ENCODE data around the gene TMEM63A.
"Not testable (repeated sequence)": the region's sequence is repeated elsewhere in the genome, so short reads cannot be mapped to it uniquely, and the experiment has no call there.

TMEM63A gene

DNA sequence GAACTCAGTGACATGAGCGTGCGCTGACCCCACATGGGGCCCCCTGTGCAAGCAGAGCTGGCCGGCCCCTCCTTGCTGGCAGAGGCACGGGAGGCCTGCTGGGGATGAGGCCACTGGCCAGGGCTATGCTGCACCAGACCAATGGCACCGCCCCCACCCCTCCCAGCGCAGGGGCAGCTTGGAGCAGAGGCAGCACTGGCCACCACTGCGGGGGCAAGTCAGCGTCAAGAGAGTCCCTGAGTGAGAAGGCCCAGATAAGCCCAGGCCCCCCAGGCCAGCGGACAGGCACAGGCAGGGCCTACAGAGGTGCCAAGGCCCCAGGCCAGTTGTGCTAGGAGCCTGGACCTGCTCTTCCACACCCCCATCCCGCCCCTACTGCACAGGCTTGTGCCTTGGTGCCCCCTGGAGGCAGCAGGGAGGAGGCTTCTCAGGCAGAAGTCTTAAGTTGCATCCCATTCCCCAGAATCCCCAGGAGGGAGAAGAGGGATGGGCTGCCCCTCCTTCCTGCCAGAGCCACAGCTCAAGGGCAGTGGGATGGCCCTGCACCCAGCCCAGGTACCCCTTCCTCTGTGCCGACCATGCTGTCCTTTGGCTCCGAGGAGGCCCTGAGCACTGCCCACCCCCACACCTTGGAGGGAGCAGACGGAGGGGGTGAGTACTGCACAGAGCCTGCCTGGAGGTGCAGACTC is 36.5 kb downstream of the TMEM63A start:
- DNase-seq (ENCODE audit: low spot score), result peak; percentile 74

DNA sequence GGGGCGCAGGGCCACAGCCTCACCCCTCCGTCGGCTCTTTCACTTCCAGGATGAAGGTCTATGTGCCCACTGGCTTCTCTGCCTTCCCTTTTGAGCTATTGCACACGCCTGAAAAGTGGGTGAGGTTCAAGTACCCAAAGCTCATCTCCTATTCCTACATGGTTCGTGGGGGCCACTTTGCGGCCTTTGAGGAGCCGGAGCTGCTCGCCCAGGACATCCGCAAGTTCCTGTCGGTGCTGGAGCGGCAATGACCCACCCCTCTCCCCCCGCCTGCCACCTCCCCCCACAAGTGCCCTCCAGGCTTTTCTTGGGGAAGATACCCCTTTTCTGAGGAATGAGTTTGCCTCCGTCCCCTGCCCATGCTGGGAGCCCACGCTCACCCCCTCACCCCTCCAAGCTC is 37.1 kb downstream of the TMEM63A start:
- no peak for DNase-seq (ENCODE audit: low spot score)

DNA sequence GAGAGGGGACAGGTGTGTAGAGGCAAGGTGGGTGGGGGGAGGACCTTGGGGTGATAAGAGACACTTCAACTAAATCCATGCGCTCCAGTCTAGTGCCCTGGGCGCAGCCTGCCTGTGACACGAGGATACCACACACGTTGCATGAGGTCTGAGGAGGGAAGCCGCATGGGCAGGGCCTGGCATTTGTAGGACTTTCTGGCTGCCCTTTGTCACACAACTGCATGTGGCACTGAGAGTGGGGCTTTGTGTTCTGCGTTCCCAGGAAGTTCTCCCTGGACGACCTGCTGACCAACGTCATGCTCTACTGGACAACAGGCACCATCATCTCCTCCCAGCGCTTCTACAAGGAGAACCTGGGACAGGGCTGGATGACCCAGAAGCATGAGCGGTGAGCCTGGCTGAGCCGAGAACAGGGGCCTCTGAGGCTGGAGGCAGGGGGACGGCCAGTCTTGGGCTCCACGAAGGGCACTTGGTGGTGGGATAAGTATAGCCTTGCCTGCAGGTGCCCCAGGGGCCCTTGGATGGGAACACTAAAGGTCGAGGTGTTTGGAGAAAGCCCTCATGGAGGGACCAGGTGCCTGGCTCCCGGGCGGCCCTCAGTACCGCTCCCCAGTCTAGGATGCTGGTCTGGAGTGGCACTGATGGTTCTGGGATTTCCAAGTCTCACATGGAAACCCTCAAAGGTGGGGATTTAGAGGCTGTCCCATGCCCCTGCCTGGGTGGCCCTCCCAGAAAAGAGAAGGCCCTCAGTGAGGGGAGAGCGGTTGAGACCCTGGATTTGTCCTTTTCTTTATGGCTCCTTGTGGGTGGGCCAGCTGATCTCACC is 37.7 kb downstream of the TMEM63A start:
- DNase-seq (ENCODE audit: low spot score), result peak; percentile 43

DNA sequence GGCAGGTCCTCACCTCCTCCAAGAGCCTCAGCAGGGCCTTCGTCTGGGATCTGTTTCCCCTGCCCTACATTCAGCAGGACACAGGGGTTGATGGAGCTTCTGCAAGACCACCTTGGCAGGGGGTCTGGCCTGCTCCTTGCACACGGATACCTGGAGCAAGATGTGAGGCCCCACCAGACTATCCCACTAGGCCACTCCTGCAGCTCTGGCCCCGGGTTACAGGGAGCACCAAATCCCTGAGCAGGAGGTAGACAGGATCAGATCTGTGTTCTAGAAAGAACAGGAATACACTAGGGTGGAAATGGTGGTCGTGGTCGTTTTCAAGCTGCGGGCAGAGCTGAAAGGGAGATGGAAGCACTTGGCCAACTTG is 38.8 kb downstream of the TMEM63A start:
- no peak for DNase-seq (ENCODE audit: low spot score)

DNA sequence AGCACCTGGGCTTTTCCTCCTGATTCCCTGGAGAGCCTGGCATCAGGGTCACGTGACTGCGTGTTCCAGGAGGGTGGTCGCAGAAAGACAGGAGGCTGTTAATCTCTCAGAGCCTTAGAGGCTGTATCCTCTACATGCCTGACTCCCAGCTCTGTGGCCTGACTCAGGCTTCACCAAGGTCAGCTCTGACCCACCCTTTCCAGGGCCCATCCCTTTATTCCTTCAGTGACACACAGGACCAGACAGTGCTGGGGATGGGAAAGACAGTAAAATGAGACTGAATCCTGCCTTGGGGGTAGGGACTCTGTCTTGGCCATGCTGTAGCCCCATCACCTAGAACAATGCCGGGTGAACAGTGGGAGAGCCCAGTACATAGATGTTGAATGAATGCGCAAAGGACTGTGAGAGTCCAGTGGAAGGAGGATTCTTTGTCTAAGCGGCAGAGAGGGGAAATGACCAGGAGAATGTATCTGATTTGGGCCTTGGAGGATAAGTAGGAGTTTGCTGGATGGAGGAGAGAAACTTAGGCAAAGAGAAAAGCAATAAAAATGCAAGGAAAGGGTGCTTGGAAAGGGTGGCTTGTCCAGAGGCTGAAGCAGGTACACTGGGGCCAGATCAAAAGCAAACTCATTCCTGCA is 39.3 kb downstream of the TMEM63A start:
- DNase-seq (ENCODE audit: low spot score), result no peak

DNA sequence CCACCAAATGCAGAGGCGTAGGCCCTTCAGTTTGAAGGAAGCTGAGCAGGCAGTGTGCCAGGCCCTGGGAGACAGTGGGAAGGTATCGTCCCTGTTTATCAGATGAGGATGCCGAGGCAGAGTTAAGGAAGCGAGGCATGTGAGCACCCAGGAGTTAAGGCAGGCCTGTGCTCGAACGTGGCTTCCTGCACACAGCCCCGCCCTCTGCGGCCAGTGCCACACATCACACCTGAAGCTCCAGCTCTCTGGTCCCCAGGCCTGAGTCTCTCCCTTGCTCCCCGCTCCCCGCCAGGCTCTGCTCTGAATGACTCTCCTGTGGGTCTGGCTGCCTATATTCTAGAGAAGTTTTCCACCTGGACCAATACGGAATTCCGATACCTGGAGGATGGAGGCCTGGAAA is 40.1 kb downstream of the TMEM63A start:
- no peak for DNase-seq (ENCODE audit: low spot score)

DNA sequence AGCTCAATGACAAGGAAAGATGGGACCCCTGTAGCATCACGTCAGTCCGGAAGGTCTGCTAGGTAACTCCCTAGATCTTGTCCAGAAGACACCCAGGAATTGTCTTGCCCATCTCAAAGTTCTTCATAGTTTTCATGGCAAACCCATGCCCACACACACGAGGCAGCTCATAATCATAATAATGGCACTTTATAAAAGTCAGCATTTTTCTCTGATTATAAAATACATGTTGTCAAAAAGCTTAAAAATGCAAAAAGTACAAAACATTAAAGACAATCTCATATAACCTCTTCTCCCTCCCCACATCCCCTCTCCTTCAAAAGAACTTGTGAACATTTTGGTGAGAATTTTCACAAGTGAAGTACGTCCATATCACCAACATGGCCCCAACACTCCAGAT is 41.5 kb downstream of the TMEM63A start:
- DNase-seq (ENCODE audit: low spot score), result no peak

DNA sequence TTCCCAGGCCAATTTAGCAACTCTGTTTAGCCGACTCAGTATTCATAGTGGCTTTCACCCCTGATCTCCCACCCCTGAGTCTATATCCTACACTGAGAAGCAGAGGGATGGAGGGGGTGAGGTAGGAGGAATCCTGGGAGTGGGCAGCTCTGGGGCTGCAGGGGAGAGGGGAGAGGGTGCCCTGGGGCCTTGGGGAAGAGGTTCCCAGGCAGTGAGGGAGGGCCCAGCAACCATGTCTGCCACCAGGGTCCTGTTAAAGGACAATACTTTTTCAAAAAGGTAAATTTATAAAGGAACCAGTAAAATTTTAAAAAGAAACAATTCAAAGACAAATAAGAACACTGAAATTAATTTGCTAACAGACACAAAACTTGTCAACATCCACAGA is 42.0 kb downstream of the TMEM63A start:
- no peak for DNase-seq (ENCODE audit: low spot score)

DNA sequence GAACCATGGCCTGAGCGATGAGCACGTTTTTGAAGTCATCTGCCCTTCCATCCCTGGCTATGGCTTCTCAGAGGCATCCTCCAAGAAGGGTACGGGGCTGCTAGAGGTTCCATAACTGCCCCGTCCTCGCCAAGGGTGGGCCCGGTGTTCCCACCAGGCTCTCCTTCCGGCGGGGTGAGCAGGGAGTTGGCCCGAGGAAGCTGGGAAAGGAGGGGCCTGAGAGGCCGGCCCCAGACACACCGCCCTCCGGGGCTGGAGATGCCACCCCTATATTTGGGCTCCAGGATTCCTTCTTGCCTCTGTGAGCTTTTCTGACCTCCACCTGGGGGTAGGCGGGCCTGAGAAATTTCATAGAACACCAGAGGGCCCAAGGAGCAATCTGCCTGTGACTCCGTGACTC is 43.4 kb downstream of the TMEM63A start:
- DNase-seq (ENCODE audit: low spot score), result no peak

DNA sequence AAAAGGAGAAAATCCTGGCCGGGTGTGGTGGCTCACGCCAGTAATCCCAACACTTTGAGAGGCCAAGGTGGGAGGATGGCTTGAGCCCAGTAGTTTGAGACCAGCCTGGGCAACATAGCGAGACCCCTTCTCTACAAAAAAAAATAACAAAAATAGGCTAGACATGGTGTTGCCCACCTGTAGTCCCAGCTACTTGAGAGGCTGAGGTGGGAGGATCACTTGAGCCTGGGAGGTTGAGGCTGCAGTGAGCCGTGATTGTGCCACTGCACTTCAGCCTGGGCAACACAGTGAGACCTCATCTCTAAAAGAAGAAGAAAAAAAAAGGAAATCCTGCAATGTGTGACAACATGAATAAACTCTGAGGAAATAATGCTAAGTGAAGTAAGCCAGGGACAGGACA is 45.9 kb downstream of the TMEM63A start:
- not testable (repeated sequence) for DNase-seq (ENCODE audit: low spot score)

DNA sequence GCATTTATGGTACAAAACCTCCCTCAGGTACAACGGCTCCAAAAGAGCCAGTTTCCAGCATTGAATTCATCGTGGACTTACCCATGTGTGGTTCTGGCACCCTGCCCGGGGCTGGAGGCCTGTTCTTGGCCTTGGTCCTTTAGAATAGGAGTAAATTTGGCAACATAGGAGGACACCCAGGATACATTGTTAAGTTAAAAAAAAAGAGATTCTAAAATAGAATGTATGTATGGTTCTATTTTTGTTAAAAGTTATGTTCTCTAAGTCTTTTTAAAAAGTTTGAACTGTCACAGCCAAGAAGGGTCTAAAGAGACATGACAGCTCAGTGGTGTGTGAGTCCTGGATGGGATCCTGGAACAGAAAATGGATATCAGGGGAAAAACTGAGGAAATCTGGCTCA is 46.3 kb downstream of the TMEM63A start:
- DNase-seq (ENCODE audit: low spot score), result no peak

DNA sequence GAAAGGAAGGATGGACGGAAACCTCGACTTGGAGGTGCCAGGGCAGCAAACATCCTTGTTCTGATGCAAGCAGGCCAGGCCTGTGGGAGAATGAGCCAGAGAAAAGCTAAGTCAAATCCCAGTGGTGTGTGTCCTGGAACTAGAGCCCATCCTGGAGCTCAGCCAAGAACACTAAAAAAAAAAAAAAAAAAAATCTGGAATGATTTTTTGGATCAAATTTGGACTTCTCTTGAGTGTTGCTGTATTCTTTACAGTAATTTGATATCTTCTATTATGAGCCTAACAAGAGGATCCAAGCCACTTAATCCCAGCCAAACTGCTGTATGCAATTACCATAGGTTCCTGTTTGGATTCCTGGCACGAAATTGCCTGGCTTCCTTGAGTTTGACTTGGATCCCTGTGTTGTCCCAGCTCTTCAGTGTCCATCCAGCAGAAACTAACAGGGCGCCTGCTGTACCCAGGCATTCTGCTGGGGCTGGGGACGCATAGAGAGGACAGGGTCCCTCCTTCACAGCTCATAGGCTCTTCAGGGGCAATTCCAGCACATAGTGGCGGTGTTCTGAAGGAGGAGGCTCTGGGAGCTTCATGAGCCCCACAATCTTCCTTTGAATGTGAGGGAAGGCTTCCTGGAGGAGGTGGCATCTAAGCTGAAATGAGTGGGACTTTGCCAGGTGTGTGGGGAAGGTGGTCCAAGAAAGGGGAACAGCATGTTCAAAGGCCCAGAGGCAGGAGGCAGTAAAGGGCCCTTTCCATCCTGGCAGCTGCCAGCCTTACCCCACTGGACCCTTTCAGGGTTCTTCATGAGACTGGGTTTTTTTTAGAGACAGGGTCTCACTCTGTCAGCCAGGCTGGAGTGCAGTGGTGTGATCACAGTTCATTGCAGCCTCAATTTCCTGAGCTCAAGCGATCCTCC is 47.5 kb downstream of the TMEM63A start:
- peak; percentile 62 for DNase-seq (ENCODE audit: low spot score)

DNA sequence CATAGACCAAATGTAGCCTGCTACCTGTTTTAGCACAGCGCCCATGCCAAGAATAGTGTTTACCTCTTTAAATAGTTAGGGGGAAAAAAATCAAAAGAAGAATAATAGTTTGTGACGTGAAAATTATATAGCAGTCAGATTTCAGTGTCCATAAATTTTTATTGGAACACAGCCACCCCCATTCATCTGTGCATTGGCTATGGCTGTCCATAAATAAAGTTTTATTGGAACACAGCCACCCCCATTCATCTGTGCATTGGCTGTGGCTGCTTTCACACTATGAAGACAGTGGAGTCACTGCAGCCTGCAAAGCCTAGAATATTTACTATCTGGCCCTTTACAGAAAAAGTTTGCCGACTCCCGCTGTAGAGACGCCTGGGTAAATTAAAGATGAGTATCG is 51.3 kb downstream of the TMEM63A start:
- DNase-seq (ENCODE audit: low spot score), result no peak

DNA sequence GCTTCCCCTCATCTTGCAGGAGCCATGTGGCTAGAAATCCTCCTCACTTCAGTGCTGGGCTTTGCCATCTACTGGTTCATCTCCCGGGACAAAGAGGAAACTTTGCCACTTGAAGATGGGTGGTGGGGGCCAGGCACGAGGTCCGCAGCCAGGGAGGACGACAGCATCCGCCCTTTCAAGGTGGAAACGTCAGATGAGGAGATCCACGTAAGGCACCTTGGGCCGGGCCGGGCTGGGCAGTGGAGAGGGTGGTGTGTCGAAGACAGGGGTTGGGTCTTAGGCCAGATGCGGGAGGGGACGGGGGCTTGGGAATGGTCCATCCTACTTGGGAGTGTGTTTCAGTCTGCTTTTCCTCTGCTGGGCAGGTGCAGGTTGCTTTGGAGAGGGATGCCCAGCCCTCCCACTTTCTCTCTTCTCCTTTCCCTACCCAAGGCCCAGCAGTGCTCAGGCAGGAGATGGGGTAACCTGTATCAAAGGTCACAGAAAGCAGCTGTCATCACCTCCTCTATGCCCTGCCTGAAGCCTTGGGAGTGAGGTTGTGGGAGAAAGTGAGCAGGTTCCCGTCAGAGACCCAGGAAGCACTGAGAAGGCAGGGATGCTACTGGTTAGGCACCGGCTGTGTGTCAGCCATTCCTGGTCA is 53.4 kb downstream of the TMEM63A start:
- no peak for DNase-seq (ENCODE audit: low spot score)

DNA sequence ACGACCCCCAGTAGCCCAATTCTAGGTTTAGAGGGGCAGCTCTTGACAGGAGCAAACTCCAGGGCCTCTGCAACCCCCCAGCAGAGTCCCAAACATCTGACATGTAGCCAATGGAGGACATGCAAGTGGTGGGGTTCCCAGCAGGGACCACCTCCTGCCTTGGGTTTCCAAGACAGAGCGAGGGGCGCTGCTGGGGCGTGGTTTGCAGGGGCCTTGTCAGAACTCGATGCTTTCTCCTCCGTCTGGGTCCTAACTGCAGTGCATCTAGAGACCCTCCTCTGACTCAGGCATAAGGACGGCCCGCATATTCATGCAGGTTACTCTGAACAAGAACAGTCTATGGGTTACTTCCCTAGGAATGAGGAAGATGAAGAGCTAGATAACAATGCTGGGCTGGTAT is 55.1 kb downstream of the TMEM63A start:
- DNase-seq (ENCODE audit: low spot score), result no peak

DNA sequence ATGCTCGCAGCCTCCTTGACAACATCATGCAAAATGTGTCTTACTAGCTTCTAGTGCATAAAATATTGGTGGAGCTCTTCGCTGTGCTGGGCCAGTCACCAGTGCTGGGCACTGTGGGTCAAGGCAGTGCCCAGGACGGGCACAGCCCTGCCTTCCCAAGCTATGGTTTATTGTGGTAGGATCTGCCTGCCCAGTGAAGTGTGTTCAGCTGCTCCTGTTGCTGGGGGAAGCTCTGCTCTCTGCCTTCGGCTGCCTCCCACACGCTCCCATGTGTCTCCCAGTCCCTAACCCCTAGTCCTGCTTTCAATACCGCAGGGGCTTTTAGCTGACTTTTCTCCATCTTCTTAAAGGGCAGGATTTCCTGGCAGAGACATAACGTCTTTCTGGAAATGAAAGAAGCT is 56.6 kb downstream of the TMEM63A start:
- peak; percentile 57 for DNase-seq (ENCODE audit: low spot score)

DNA sequence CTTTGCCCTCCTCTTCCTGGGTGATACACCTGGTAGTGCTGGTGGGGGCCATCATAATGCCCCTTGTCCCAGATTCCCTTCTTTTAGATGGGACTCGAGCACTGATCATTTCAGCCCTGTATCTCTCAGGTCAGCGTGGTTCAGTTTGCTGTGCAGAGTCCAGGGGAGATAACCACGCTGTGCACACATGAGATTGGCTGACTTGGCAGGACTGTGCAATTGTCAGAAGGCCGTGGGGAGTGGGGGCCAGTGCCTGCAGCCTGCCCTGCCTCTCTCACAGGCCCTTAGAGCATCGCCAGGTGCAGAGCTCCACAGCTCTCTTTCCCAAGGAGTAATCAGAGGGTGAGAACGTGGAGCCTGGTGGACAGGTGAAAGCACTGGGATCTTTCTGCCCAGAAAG is 57.1 kb downstream of the TMEM63A start:
- DNase-seq (ENCODE audit: low spot score), result no peak

DNA sequence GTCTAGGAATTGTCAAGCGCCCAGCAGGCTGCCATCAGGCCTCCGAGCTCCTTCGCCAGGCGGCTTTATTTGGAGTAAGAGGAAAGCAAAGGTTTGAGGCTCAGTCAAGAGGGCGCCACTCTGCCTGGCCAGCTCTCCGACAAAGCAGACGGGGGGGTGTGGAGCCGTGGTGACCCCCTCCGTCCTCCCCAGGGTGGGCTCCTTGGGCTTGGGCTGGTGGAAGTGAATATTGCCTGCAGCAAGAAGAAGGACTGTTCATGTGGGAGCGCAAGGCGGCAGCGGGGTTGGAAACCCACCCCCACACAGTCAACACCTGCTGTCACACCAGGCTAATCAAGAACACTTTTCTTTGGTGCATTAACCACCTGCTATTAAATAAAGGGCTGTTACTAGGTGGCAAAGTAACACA is 57.6 kb downstream of the TMEM63A start:
- DNase-seq (ENCODE audit: low spot score), result no peak

DNA sequence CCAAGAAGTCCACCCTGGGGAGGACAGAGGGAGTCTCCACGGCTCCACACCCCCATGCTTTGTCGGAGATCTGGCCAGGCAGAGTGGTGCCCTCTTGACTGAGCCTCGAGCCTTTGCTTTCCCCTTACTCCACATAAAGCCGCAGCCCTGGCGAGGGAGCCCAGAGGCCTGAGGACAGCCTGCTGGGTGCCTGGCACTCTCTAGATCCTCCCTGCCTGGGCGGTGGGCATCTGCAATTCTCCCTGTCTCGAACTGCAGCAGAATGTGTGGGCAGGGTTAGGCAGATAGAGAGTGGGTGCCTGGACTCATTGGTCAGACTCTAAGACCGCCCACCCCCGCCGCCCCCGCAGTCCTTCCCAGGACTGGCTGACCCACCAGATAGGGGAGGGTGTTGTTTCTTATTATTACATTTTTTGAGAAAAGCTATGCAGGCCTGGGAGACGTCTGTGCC is 58.3 kb downstream of the TMEM63A start:
- no peak for DNase-seq (ENCODE audit: low spot score)

DNA sequence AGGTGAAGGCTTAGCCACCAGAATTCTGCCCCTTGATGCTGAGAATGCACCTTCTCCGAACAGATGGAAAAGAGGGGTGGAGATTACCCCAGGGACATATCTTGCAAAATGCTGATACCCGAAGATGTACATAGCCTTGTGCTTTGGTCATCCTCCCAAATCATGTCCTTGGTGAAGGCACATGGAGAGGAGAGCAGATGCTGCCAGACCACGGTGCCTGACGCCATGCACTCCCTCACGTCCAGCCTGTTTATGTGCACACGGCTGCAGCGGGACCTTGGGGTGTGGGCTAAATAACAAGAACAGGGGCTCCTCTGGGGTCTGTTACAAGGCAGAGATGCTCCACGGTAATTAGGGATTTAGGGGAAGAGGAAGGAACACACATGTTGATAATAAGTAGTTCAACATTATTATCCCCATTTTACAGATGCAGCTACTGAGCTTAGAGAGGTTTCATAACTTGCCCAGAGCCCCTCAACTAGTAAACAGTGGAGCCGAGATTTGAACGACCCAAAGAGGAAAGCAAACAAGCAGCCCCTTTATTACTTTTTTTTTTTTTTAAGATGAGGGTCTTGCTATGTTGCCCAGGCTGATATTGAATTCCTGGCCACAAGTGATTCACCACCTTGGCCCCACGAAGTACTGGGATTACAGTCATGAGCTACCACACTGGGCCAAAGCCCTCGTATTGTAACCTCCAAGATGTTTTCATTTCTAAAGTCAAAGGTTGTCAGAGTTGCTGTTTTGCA is 59.4 kb downstream of the TMEM63A start:
- no peak for DNase-seq (ENCODE audit: low spot score)

Data from Ammon's horn (tissue), 1 donor.